NB4 (cell line): ENCODE data around the gene SPRY2.

Experiments
- CTCF ChIP-seq: IDR thresholded peaks from one replicate; pipeline ENCODE4 v1.5.1; 2012; ENCODE audit warnings: low read depth, low read length
- MAX ChIP-seq: IDR thresholded peaks from 2 replicates; pipeline ENCODE4 v1.6.1; 2011; ENCODE audit warnings: low read depth, low read length
- POLR2A ChIP-seq: IDR thresholded peaks from 2 replicates; pipeline ENCODE4 v1.6.1; 2011; ENCODE audit warnings: mild to moderate bottlenecking; ENCODE audit not compliant: insufficient read length; ENCODE audit errors: extremely low read depth

DNA sequence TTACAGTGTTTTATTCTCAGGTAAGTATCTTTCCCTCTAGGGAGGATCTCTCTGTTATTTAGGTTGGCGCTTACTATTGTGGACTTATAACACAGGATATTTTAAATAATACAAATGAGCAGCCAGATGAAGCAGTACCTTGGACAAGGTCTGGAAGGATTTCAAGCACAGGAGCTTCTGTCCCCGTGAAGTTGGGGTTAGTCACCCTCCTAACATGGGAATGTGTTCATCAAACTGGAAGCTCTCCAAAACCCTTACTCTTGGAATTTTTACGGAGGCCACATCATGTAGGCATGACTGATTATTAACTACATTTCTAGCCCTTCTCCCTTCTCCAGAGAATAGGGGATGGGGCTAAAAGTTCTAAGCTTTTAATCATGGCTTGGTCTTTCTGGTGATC lies 38.3 kb upstream of the SPRY2 start:
- no peak for TF ChIP-seq CTCF
- no peak for TF ChIP-seq POLR2A
- no peak for TF ChIP-seq MAX
